ENCODE results near the gene SPATA45.

Gene SPATA45

GRCh38 chr1:212827831-212828278, 19.6 kb downstream of the SPATA45 start:
- no peaks in the 10 kb centered on the region for H3K4me1 ChIP-seq (ENCODE audit: insufficient read depth, low read length)
- no peaks in the 10 kb centered on the region for H3K27me3 ChIP-seq (ENCODE audit: insufficient read depth, low read length)
- H3K4me3 ChIP-seq (ENCODE audit: low read length) = no peak overlapping the region
- H3K9ac ChIP-seq (ENCODE audit: low read depth, low read length) = no peak overlapping the region
- no peak overlapping the region for H3K27ac ChIP-seq (ENCODE audit: low read length)
- H3K9me3 ChIP-seq (ENCODE audit: insufficient read depth, low read depth, low read length) = peaks cover 19% of the 10 kb centered on the region
- no peaks in the 10 kb centered on the region for H3K36me3 ChIP-seq (ENCODE audit: insufficient read depth, low read depth, low read length)

GRCh38 chr1:212827171-212827776, 20.2 kb downstream of the SPATA45 start:
- H3K4me1 ChIP-seq (ENCODE audit: insufficient read depth, low read length) = no peaks in the 10 kb centered on the region
- H3K27ac ChIP-seq (ENCODE audit: low read length) = no peak overlapping the region
- H3K4me3 ChIP-seq (ENCODE audit: low read length) = no peak overlapping the region
- H3K9me3 ChIP-seq (ENCODE audit: insufficient read depth, low read depth, low read length) = peaks cover 19% of the 10 kb centered on the region
- no peak overlapping the region for H3K9ac ChIP-seq (ENCODE audit: low read depth, low read length)
- no peaks in the 10 kb centered on the region for H3K27me3 ChIP-seq (ENCODE audit: insufficient read depth, low read length)
- H3K36me3 ChIP-seq (ENCODE audit: insufficient read depth, low read depth, low read length) = no peaks in the 10 kb centered on the region

- no peak overlapping the region for H3K9ac ChIP-seq (ENCODE audit: low read depth, low read length)
- no peaks in the 10 kb centered on the region for H3K36me3 ChIP-seq (ENCODE audit: insufficient read depth, low read depth, low read length)
- H3K27ac ChIP-seq (ENCODE audit: low read length) = no peak overlapping the region
- H3K4me1 ChIP-seq (ENCODE audit: insufficient read depth, low read length) = no peaks in the 10 kb centered on the region
- no peak overlapping the region; the same call in 1 of the 2 replicates for H3K4me3 ChIP-seq (ENCODE audit: low read length)
- H3K27me3 ChIP-seq (ENCODE audit: insufficient read depth, low read length) = no peaks in the 10 kb centered on the region
- peaks cover 19% of the 10 kb centered on the region for H3K9me3 ChIP-seq (ENCODE audit: insufficient read depth, low read depth, low read length)
Measured at GRCh38 chr1:212825798-212826452, 21.5 kb downstream of the SPATA45 start.

GRCh38 chr1:212824201-212824600, 23.2 kb downstream of the SPATA45 start:
- H3K27me3 ChIP-seq (ENCODE audit: insufficient read depth, low read length) = no peaks in the 10 kb centered on the region
- no peaks in the 10 kb centered on the region for H3K36me3 ChIP-seq (ENCODE audit: insufficient read depth, low read depth, low read length)
- H3K9ac ChIP-seq (ENCODE audit: low read depth, low read length) = no peak overlapping the region
- no peaks in the 10 kb centered on the region for H3K4me1 ChIP-seq (ENCODE audit: insufficient read depth, low read length)
- H3K27ac ChIP-seq (ENCODE audit: low read length) = no peak overlapping the region
- peaks cover 19% of the 10 kb centered on the region for H3K9me3 ChIP-seq (ENCODE audit: insufficient read depth, low read depth, low read length)
- no peak overlapping the region for H3K4me3 ChIP-seq (ENCODE audit: low read length)

- H3K27me3 ChIP-seq (ENCODE audit: insufficient read depth, low read length) = no peaks in the 10 kb centered on the region
- no peak overlapping the region for H3K4me3 ChIP-seq (ENCODE audit: low read length)
- H3K9ac ChIP-seq (ENCODE audit: low read depth, low read length) = no peak overlapping the region
- H3K27ac ChIP-seq (ENCODE audit: low read length) = no peak overlapping the region
- no peaks in the 10 kb centered on the region for H3K4me1 ChIP-seq (ENCODE audit: insufficient read depth, low read length)
- H3K9me3 ChIP-seq (ENCODE audit: insufficient read depth, low read depth, low read length) = peaks cover 19% of the 10 kb centered on the region
- no peaks in the 10 kb centered on the region for H3K36me3 ChIP-seq (ENCODE audit: insufficient read depth, low read depth, low read length)
Measured at GRCh38 chr1:212822956-212823355, 24.5 kb downstream of the SPATA45 start.

- Histone ChIP-seq H3K9me3 (ENCODE audit: insufficient read depth, low read depth, low read length) (peaks cover 13% of the 10 kb centered on the region), H3K27ac (ENCODE audit: low read length) (no peak overlapping the region), H3K4me1 (ENCODE audit: insufficient read depth, low read length) (no peaks in the 10 kb centered on the region), H3K36me3 (ENCODE audit: insufficient read depth, low read depth, low read length) (no peaks in the 10 kb centered on the region), H3K9ac (ENCODE audit: low read depth, low read length) (no peak overlapping the region), H3K27me3 (ENCODE audit: insufficient read depth, low read length) (no peaks in the 10 kb centered on the region), H3K4me3 (ENCODE audit: low read length) (no peak overlapping the region)
Measured at GRCh38 chr1:212820969-212821368, 26.5 kb downstream of the SPATA45 start.

GRCh38 chr1:212819726-212820125, 27.7 kb downstream of the SPATA45 start:
- Histone ChIP-seq H3K4me1 (ENCODE audit: insufficient read depth, low read length) (no peaks in the 10 kb centered on the region), H3K9me3 (ENCODE audit: insufficient read depth, low read depth, low read length) (peaks cover under 1% of the 10 kb centered on the region; the same call in 1 of the 2 replicates), H3K4me3 (ENCODE audit: low read length) (no peak overlapping the region), H3K27ac (ENCODE audit: low read length) (no peak overlapping the region), H3K36me3 (ENCODE audit: insufficient read depth, low read depth, low read length) (no peaks in the 10 kb centered on the region), H3K27me3 (ENCODE audit: insufficient read depth, low read length) (no peaks in the 10 kb centered on the region), H3K9ac (ENCODE audit: low read depth, low read length) (no peak overlapping the region)

- H3K9me3 ChIP-seq (ENCODE audit: insufficient read depth, low read depth, low read length) = no peaks in the 10 kb centered on the region
- no peak overlapping the region for H3K9ac ChIP-seq (ENCODE audit: low read depth, low read length)
- H3K27me3 ChIP-seq (ENCODE audit: insufficient read depth, low read length) = no peaks in the 10 kb centered on the region
- H3K27ac ChIP-seq (ENCODE audit: low read length) = no peak overlapping the region
- H3K4me1 ChIP-seq (ENCODE audit: insufficient read depth, low read length) = no peaks in the 10 kb centered on the region
- no peak overlapping the region for H3K4me3 ChIP-seq (ENCODE audit: low read length)
- H3K36me3 ChIP-seq (ENCODE audit: insufficient read depth, low read depth, low read length) = no peaks in the 10 kb centered on the region
Measured at GRCh38 chr1:212816567-212817278, 30.7 kb downstream of the SPATA45 start.

- Histone ChIP-seq H3K36me3 (ENCODE audit: insufficient read depth, low read depth, low read length) (no peaks in the 10 kb centered on the region), H3K9me3 (ENCODE audit: insufficient read depth, low read depth, low read length) (no peaks in the 10 kb centered on the region), H3K9ac (ENCODE audit: low read depth, low read length) (no peak overlapping the region), H3K27me3 (ENCODE audit: insufficient read depth, low read length) (no peaks in the 10 kb centered on the region), H3K4me3 (ENCODE audit: low read length) (no peak overlapping the region), H3K4me1 (ENCODE audit: insufficient read depth, low read length) (no peaks in the 10 kb centered on the region), H3K27ac (ENCODE audit: low read length) (no peak overlapping the region)
Measured at GRCh38 chr1:212814537-212815334, 32.7 kb downstream of the SPATA45 start.

GRCh38 chr1:212805767-212806166, 41.7 kb downstream of the SPATA45 start:
- H3K9ac ChIP-seq (ENCODE audit: low read depth, low read length) = no peak overlapping the region
- H3K27ac ChIP-seq (ENCODE audit: low read length) = no peak overlapping the region
- H3K27me3 ChIP-seq (ENCODE audit: insufficient read depth, low read length) = no peaks in the 10 kb centered on the region
- no peak overlapping the region for H3K4me3 ChIP-seq (ENCODE audit: low read length)
- peaks cover 22% of the 10 kb centered on the region for H3K36me3 ChIP-seq (ENCODE audit: insufficient read depth, low read depth, low read length)
- no peaks in the 10 kb centered on the region for H3K9me3 ChIP-seq (ENCODE audit: insufficient read depth, low read depth, low read length)
- H3K4me1 ChIP-seq (ENCODE audit: insufficient read depth, low read length) = peaks cover 9% of the 10 kb centered on the region

GRCh38 chr1:212797681-212798080, 49.8 kb downstream of the SPATA45 start:
- Histone ChIP-seq H3K27ac (ENCODE audit: low read length) (no peak overlapping the region), H3K9ac (ENCODE audit: low read depth, low read length) (no peak overlapping the region), H3K36me3 (ENCODE audit: insufficient read depth, low read depth, low read length) (peaks cover 35% of the 10 kb centered on the region), H3K9me3 (ENCODE audit: insufficient read depth, low read depth, low read length) (no peaks in the 10 kb centered on the region), H3K27me3 (ENCODE audit: insufficient read depth, low read length) (no peaks in the 10 kb centered on the region), H3K4me1 (ENCODE audit: insufficient read depth, low read length) (peaks cover 9% of the 10 kb centered on the region), H3K4me3 (ENCODE audit: low read length) (no peak overlapping the region)

Data from iPS-20b (cell line).